ENCODE measurements around the gene DNAJA4. TPM values are rescaled to one million over a fixed set of nuclear protein-coding genes. Genes with fewer than 3 reads are reported as not detected.

DNAJA4 gene
- total RNA-seq, 4 donors from 2014 or later, result 42.8 to 115 (median 58.7) TPM

- H3K9me3 ChIP-seq, result no peaks in the 10 kb centered on the region
- H3K27ac ChIP-seq, result no peak overlapping the region
- no peak for DNase-seq (ENCODE audit: low spot score in 2 of 2)
- H3K36me3 ChIP-seq, result no peaks in the 10 kb centered on the region
- WGBS, result 90% methylated on average over 1 of the region's 1 CpG
- TF ChIP-seq EP300 (IDR thresholded peaks at IDR 0.05), result no peak
- no peak for TF ChIP-seq POLR2AphosphoS5 (IDR thresholded peaks at IDR 0.05)
- TF ChIP-seq POLR2A (IDR thresholded peaks at IDR 0.05), result no peak
- no peak for TF ChIP-seq CTCF (IDR thresholded peaks at IDR 0.05)
- no peak overlapping the region for H3K4me3 ChIP-seq
- no peaks in the 10 kb centered on the region for H3K4me1 ChIP-seq
- no peaks in the 10 kb centered on the region for H3K27me3 ChIP-seq
Observed at GRCh38 chr15:78255421-78256043, 8.8 kb upstream of the DNAJA4 start.

- TF ChIP-seq CTCF (IDR thresholded peaks at IDR 0.05) (no peak), POLR2AphosphoS5 (IDR thresholded peaks at IDR 0.05) (no peak), EP300 (IDR thresholded peaks at IDR 0.05) (no peak), POLR2A (IDR thresholded peaks at IDR 0.05) (no peak)
- whole genome bisulfite sequencing, result 94% methylated on average over 3 of the region's 3 CpGs
- H3K36me3 ChIP-seq, result no peaks in the 10 kb centered on the region
Observed at GRCh38 chr15:78256044-78256437, 8.3 kb upstream of the DNAJA4 start.

GRCh38 chr15:78257681-78258080, 6.7 kb upstream of the DNAJA4 start:
- no peaks in the 10 kb centered on the region for H3K36me3 ChIP-seq
- TF ChIP-seq EP300 (IDR thresholded peaks at IDR 0.05), result no peak
- TF ChIP-seq CTCF (IDR thresholded peaks at IDR 0.05), result no peak
- no peak for TF ChIP-seq POLR2AphosphoS5 (IDR thresholded peaks at IDR 0.05)
- TF ChIP-seq POLR2A (IDR thresholded peaks at IDR 0.05), result no peak
- no peaks in the 10 kb centered on the region for H3K4me1 ChIP-seq
- 80% methylated on average over 3 of the region's 3 CpGs for WGBS
- H3K4me3 ChIP-seq, result no peak overlapping the region
- no peaks in the 10 kb centered on the region for H3K27me3 ChIP-seq
- H3K9me3 ChIP-seq, result no peaks in the 10 kb centered on the region
- no peak overlapping the region for H3K27ac ChIP-seq
- no peak for DNase-seq (ENCODE audit: low spot score in 2 of 2)

More at GRCh38 chr15:78256044-78256437, 8.3 kb upstream of the DNAJA4 start:
- no peaks in the 10 kb centered on the region for H3K4me1 ChIP-seq
- no peak overlapping the region for H3K4me3 ChIP-seq
- no peaks in the 10 kb centered on the region for H3K9me3 ChIP-seq
- H3K27ac ChIP-seq, result no peak overlapping the region
- no peak for DNase-seq (ENCODE audit: low spot score in 2 of 2)
- no peaks in the 10 kb centered on the region for H3K27me3 ChIP-seq

- Histone ChIP-seq H3K4me3 (no peak overlapping the region), H3K27ac (no peak overlapping the region), H3K9me3 (no peaks in the 10 kb centered on the region), H3K4me1 (peaks cover 8% of the 10 kb centered on the region), H3K36me3 (no peaks in the 10 kb centered on the region), H3K27me3 (no peaks in the 10 kb centered on the region)
- WGBS, result 71% methylated on average over 3 of the region's 3 CpGs
- DNase-seq (ENCODE audit: low spot score in 2 of 2), result no peak
- TF ChIP-seq POLR2A (IDR thresholded peaks at IDR 0.05) (no peak), POLR2AphosphoS5 (IDR thresholded peaks at IDR 0.05) (no peak), CTCF (IDR thresholded peaks at IDR 0.05) (no peak), EP300 (IDR thresholded peaks at IDR 0.05) (no peak)
Observed at GRCh38 chr15:78259232-78259631, 5.1 kb upstream of the DNAJA4 start.

- H3K4me3 ChIP-seq, result no peak overlapping the region
- TF ChIP-seq EP300 (IDR thresholded peaks at IDR 0.05) (no peak), CTCF (IDR thresholded peaks at IDR 0.05) (no peak), POLR2AphosphoS5 (IDR thresholded peaks at IDR 0.05) (no peak), POLR2A (IDR thresholded peaks at IDR 0.05) (no peak)
- H3K27me3 ChIP-seq, result no peaks in the 10 kb centered on the region
- WGBS, result 73% methylated on average over 2 of the region's 2 CpGs
- no peaks in the 10 kb centered on the region for H3K36me3 ChIP-seq
- H3K27ac ChIP-seq, result no peak overlapping the region
- no peak for DNase-seq (ENCODE audit: low spot score in 2 of 2)
- H3K9me3 ChIP-seq, result no peaks in the 10 kb centered on the region
- H3K4me1 ChIP-seq, result peaks cover 17% of the 10 kb centered on the region
Observed at GRCh38 chr15:78260489-78260888, 3.9 kb upstream of the DNAJA4 start.
